ENCODE data around the gene STAP2.

DNA sequence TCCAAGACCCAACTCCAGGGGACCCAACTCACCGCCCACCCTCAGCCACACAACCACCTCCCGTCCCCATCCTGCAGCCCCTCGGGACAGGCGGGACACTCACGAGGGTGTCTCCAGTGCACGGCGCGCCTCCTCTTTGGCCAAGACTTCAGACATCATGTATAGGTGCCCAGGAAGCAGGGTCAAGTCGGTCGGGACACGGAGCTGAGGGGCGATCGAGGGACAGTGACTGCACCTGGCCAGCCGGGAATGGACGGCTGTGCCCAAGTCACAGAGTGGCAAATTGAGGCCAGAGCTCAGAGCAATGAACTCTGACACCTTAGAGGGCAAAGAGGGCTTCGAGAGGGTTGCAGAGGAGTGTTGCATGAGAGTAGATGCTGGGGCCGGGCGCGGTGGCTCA, 8.8 kb downstream of the STAP2 start:
- no peak for TF ChIP-seq MTA3 (IDR thresholded peaks at IDR 0.05; ENCODE audit: borderline replicate concordance)
- TF ChIP-seq, protein P1, sequence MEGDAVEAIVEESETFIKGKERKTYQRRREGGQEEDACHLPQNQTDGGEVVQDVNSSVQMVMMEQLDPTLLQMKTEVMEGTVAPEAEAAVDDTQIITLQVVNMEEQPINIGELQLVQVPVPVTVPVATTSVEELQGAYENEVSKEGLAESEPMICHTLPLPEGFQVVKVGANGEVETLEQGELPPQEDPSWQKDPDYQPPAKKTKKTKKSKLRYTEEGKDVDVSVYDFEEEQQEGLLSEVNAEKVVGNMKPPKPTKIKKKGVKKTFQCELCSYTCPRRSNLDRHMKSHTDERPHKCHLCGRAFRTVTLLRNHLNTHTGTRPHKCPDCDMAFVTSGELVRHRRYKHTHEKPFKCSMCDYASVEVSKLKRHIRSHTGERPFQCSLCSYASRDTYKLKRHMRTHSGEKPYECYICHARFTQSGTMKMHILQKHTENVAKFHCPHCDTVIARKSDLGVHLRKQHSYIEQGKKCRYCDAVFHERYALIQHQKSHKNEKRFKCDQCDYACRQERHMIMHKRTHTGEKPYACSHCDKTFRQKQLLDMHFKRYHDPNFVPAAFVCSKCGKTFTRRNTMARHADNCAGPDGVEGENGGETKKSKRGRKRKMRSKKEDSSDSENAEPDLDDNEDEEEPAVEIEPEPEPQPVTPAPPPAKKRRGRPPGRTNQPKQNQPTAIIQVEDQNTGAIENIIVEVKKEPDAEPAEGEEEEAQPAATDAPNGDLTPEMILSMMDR (IDR thresholded peaks at IDR 0.05 in 2 of 3, conservative IDR thresholded peaks at IDR 0.05 in 1 of 3; ENCODE audit: insufficient read depth in 2 of 3, low read depth in 1 of 3, low read length in 3 of 3), result no peak
- no peak for TF ChIP-seq EP300 (IDR thresholded peaks at IDR 0.05; ENCODE audit: low read length)
- no peak for TF ChIP-seq SETDB1 (IDR thresholded peaks at IDR 0.05; ENCODE audit: low read length)
- no peak for TF ChIP-seq ZNF707 (CRISPR knock-in tag; conservative IDR thresholded peaks at IDR 0.05)
